ENCODE data around the gene RGS17.

Gene RGS17

DNA sequence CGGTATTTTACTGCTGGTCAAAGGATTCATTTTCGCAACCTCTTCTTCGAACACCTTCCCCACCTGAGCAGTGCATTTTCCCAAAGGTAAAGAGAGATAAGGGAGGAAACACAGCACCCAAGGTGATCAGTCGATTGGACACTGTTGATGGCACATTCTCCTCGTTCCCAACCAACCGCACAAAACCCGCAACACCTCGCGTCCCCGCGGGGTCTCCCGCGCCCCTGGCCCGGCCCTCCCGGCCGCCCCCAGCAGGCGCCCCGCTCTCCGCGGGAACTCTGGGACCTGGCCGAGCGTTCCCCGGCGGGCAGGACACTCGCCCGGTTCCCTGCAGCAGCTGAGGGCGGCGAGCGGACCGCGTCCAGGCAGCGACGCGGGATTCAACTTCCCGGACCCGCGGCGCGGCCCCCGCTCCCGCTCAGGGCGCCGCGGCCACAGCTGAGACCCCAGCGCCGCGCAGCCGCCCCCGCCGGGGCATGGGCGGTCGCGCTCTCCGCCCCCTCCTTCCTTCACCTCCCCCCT, 506 bp downstream of the RGS17 start:
- Histone ChIP-seq H3K79me2 (ENCODE audit: insufficient read depth, low read depth) (no peaks in the 10 kb centered on the region), H3K4me2 (peak overlapping the region; percentile 80), H2AFZ (ENCODE audit: low read depth) (peak overlapping the region; percentile 88), H3K9ac (no peak overlapping the region; the same call in 1 of the 2 replicates), H3K36me3 (ENCODE audit: insufficient read depth) (no peaks in the 10 kb centered on the region), H3K4me1 (ENCODE audit: low read depth, poor library complexity, severe bottlenecking) (no peaks in the 10 kb centered on the region), H3K4me3 (IDR thresholded peaks at IDR 0.05; ENCODE audit: insufficient read depth, low read depth, low read length) (no peak overlapping the region), H3K27me3 (ENCODE audit: insufficient read depth, low read depth) (no peaks in the 10 kb centered on the region), H3K27ac (no peak overlapping the region), H4K20me1 (ENCODE audit: insufficient read depth) (no peaks in the 10 kb centered on the region)
- TF ChIP-seq, protein P1, sequence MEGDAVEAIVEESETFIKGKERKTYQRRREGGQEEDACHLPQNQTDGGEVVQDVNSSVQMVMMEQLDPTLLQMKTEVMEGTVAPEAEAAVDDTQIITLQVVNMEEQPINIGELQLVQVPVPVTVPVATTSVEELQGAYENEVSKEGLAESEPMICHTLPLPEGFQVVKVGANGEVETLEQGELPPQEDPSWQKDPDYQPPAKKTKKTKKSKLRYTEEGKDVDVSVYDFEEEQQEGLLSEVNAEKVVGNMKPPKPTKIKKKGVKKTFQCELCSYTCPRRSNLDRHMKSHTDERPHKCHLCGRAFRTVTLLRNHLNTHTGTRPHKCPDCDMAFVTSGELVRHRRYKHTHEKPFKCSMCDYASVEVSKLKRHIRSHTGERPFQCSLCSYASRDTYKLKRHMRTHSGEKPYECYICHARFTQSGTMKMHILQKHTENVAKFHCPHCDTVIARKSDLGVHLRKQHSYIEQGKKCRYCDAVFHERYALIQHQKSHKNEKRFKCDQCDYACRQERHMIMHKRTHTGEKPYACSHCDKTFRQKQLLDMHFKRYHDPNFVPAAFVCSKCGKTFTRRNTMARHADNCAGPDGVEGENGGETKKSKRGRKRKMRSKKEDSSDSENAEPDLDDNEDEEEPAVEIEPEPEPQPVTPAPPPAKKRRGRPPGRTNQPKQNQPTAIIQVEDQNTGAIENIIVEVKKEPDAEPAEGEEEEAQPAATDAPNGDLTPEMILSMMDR (conservative IDR thresholded peaks at IDR 0.05; ENCODE audit: low read depth, low read length): no peak

DNA sequence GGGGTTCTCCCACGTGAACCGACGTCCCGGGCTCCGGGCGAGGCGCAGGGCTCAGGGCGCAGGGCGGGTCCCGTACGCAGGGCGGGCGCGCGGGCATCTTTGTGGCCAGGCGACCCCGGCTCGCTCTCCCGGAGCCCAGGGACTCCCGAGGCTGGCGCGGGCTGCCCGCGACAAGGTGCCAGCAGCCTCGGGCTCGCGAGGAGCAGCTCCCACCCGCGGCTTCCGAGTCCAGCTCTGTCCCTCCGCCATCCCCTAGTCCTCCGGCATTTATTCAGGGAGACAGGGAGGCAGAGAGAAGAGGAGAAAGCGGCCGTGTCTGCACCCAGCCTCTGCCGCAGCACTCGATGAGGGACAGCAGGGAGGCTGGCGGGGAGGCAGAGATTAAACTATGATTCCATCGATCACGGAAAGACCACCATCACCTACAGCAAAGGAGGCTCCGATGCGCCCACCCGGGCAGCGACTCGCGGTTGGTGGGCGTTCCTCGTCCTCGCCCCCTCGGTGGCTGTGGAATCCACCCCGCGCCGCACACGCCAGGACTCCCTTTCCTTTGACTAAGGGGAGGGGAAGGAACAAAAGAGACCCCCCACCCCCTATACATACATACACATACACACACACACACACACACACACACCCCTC, 1.1 kb downstream of the RGS17 start:
- Histone ChIP-seq H3K79me2 (ENCODE audit: insufficient read depth, low read depth) (no peaks in the 10 kb centered on the region), H2AFZ (ENCODE audit: low read depth) (peak overlapping the region; percentile 88), H3K4me1 (ENCODE audit: low read depth, poor library complexity, severe bottlenecking) (no peaks in the 10 kb centered on the region), H3K27ac (no peak overlapping the region), H3K4me2 (peak overlapping the region; percentile 80), H3K4me3 (IDR thresholded peaks at IDR 0.05; ENCODE audit: insufficient read depth, low read depth, low read length) (no peak overlapping the region), H3K9ac (no peak overlapping the region; the same call in 1 of the 2 replicates), H4K20me1 (ENCODE audit: insufficient read depth) (no peaks in the 10 kb centered on the region), H3K27me3 (ENCODE audit: insufficient read depth, low read depth) (no peaks in the 10 kb centered on the region), H3K36me3 (ENCODE audit: insufficient read depth) (no peaks in the 10 kb centered on the region)
- TF ChIP-seq, protein P1 (conservative IDR thresholded peaks at IDR 0.05; ENCODE audit: low read depth, low read length): no peak

DNA sequence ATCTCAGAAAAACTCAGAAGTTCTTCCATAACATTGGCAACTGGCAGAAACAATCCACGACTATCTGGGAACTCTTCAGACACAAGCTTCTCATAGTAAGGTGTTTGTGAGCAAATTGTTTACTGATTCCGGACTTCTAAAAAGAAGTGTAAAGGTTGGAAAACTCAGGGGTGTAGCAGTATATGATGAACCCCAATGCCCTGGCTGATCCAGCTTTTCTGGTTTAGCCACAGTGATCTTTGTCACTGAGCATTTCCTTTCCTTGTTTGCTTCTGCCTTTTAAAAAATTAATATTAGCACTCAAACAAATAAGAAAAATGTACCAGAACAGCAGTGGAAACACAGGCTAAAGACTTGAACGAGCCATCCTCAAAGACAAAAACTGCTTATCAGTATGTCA, 4.9 kb downstream of the RGS17 start:
- Histone ChIP-seq H2AFZ (ENCODE audit: low read depth) (no peak overlapping the region), H3K27ac (no peak overlapping the region), H3K27me3 (ENCODE audit: insufficient read depth, low read depth) (no peaks in the 10 kb centered on the region), H3K4me2 (no peak overlapping the region), H3K4me3 (IDR thresholded peaks at IDR 0.05; ENCODE audit: insufficient read depth, low read depth, low read length) (no peak overlapping the region), H3K4me1 (ENCODE audit: low read depth, poor library complexity, severe bottlenecking) (no peaks in the 10 kb centered on the region), H3K36me3 (ENCODE audit: insufficient read depth) (no peaks in the 10 kb centered on the region), H3K9ac (no peak overlapping the region), H3K79me2 (ENCODE audit: insufficient read depth, low read depth) (no peaks in the 10 kb centered on the region), H4K20me1 (ENCODE audit: insufficient read depth) (no peaks in the 10 kb centered on the region)
- TF ChIP-seq, protein P1 (conservative IDR thresholded peaks at IDR 0.05; ENCODE audit: low read depth, low read length): no peak

DNA sequence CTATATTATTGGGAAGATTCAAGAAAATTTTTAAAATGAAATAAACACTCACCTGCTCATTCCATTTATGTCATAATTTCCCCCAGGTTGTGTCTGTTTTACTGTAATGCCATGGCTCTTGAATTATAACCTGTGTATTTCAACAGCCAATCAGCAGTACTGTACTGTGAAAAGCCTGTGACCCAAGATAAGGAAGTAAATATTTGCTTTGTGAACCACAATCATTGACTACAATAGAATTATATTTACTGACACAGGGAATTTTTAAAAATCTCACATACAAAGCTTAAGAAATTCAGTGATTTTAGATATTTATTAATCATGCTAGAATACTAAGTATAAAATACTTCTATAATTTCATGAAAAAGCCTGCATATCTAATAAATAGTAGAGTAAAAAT, 6.0 kb downstream of the RGS17 start:
- Histone ChIP-seq H2AFZ (ENCODE audit: low read depth) (no peak overlapping the region), H3K4me2 (no peak overlapping the region), H4K20me1 (ENCODE audit: insufficient read depth) (no peaks in the 10 kb centered on the region), H3K27me3 (ENCODE audit: insufficient read depth, low read depth) (no peaks in the 10 kb centered on the region), H3K9ac (no peak overlapping the region), H3K27ac (no peak overlapping the region), H3K4me1 (ENCODE audit: low read depth, poor library complexity, severe bottlenecking) (no peaks in the 10 kb centered on the region), H3K36me3 (ENCODE audit: insufficient read depth) (no peaks in the 10 kb centered on the region), H3K79me2 (ENCODE audit: insufficient read depth, low read depth) (no peaks in the 10 kb centered on the region), H3K4me3 (IDR thresholded peaks at IDR 0.05; ENCODE audit: insufficient read depth, low read depth, low read length) (no peak overlapping the region)
- TF ChIP-seq, protein P1 (conservative IDR thresholded peaks at IDR 0.05; ENCODE audit: low read depth, low read length): no peak
